Measurements from ENCODE around the gene KTN1.

Gene KTN1

GRCh38 chr14:55587847-55588246, 7.8 kb downstream of the KTN1 start:
- TF ChIP-seq CTCF (IDR thresholded peaks at IDR 0.05; ENCODE audit: low read length) (no peak), EZH2 (IDR thresholded peaks at IDR 0.05; ENCODE audit: borderline replicate concordance, low read length) (no peak)
- Histone ChIP-seq H3K9ac (ENCODE audit: low read length) (no peak overlapping the region), H3F3A (ENCODE audit: insufficient read depth, low read length) (no peaks in the 10 kb centered on the region), H3K27ac (ENCODE audit: low read depth, low read length, poor library complexity, severe bottlenecking) (no peak overlapping the region), H3K27me3 (ENCODE audit: insufficient read depth, low read length) (no peaks in the 10 kb centered on the region), H3K79me2 (ENCODE audit: insufficient read depth, low read length) (peaks cover 94% of the 10 kb centered on the region), H3K9me2 (ENCODE audit: low read depth, low read length) (no peaks in the 10 kb centered on the region), H4K20me1 (ENCODE audit: insufficient read depth, low read length) (no peaks in the 10 kb centered on the region; the same call in 1 of the 2 replicates), H3K36me3 (ENCODE audit: insufficient read depth, low read length) (peaks cover 7% of the 10 kb centered on the region; the same call in 1 of the 2 replicates), H3K4me1 (ENCODE audit: insufficient read depth, low read length, severe bottlenecking) (peaks cover 18% of the 10 kb centered on the region), H2AFZ (ENCODE audit: low read length) (no peak overlapping the region), H3K4me2 (ENCODE audit: low read length) (no peak overlapping the region), H3K4me3 (ENCODE audit: low read depth, low read length, poor library complexity, severe bottlenecking) (no peak overlapping the region), H3K9me3 (ENCODE audit: low read length) (no peaks in the 10 kb centered on the region)

- Histone ChIP-seq H3K79me2 (ENCODE audit: insufficient read depth, low read length) (peaks cover 94% of the 10 kb centered on the region), H3K9me2 (ENCODE audit: low read depth, low read length) (no peaks in the 10 kb centered on the region), H3K27me3 (ENCODE audit: insufficient read depth, low read length) (no peaks in the 10 kb centered on the region), H3K9me3 (ENCODE audit: low read length) (no peaks in the 10 kb centered on the region), H3F3A (ENCODE audit: insufficient read depth, low read length) (no peaks in the 10 kb centered on the region), H3K4me2 (ENCODE audit: low read length) (no peak overlapping the region), H3K4me1 (ENCODE audit: insufficient read depth, low read length, severe bottlenecking) (peaks cover 14% of the 10 kb centered on the region), H3K4me3 (ENCODE audit: low read depth, low read length, poor library complexity, severe bottlenecking) (no peak overlapping the region), H4K20me1 (ENCODE audit: insufficient read depth, low read length) (no peaks in the 10 kb centered on the region; the same call in 1 of the 2 replicates), H3K36me3 (ENCODE audit: insufficient read depth, low read length) (peaks cover 7% of the 10 kb centered on the region; the same call in 1 of the 2 replicates), H3K9ac (ENCODE audit: low read length) (no peak overlapping the region), H3K27ac (ENCODE audit: low read depth, low read length, poor library complexity, severe bottlenecking) (no peak overlapping the region), H2AFZ (ENCODE audit: low read length) (no peak overlapping the region)
- TF ChIP-seq CTCF (IDR thresholded peaks at IDR 0.05; ENCODE audit: low read length) (no peak), EZH2 (IDR thresholded peaks at IDR 0.05; ENCODE audit: borderline replicate concordance, low read length) (no peak)
Observed at GRCh38 chr14:55588259-55588699, 8.3 kb downstream of the KTN1 start.

- no peak overlapping the region for H3K9ac ChIP-seq (ENCODE audit: low read length)
- no peaks in the 10 kb centered on the region for H3K9me3 ChIP-seq (ENCODE audit: low read length)
- H3K36me3 ChIP-seq (ENCODE audit: insufficient read depth, low read length), result peaks cover 7% of the 10 kb centered on the region; the same call in 1 of the 2 replicates
- no peak overlapping the region for H3K27ac ChIP-seq (ENCODE audit: low read depth, low read length, poor library complexity, severe bottlenecking)
- H3K79me2 ChIP-seq (ENCODE audit: insufficient read depth, low read length), result peaks cover 94% of the 10 kb centered on the region
- H3K4me2 ChIP-seq (ENCODE audit: low read length), result no peak overlapping the region
- H2AFZ ChIP-seq (ENCODE audit: low read length), result no peak overlapping the region
- no peaks in the 10 kb centered on the region; the same call in 1 of the 2 replicates for H4K20me1 ChIP-seq (ENCODE audit: insufficient read depth, low read length)
- H3K4me3 ChIP-seq (ENCODE audit: low read depth, low read length, poor library complexity, severe bottlenecking), result no peak overlapping the region
- no peaks in the 10 kb centered on the region for H3F3A ChIP-seq (ENCODE audit: insufficient read depth, low read length)
- H3K4me1 ChIP-seq (ENCODE audit: insufficient read depth, low read length, severe bottlenecking), result peaks cover 5% of the 10 kb centered on the region
- no peaks in the 10 kb centered on the region for H3K27me3 ChIP-seq (ENCODE audit: insufficient read depth, low read length)
- H3K9me2 ChIP-seq (ENCODE audit: low read depth, low read length), result no peaks in the 10 kb centered on the region
- TF ChIP-seq EZH2 (IDR thresholded peaks at IDR 0.05; ENCODE audit: borderline replicate concordance, low read length) (no peak), CTCF (IDR thresholded peaks at IDR 0.05; ENCODE audit: low read length) (no peak)
Observed at GRCh38 chr14:55589171-55589570, 9.2 kb downstream of the KTN1 start.

Measured in OCI-LY1 (cell line).